Measurements from ENCODE around the gene ZMIZ1.
A peak's percentile ranks its signal among the peaks of the same experiment; 100 is the strongest.

The ZMIZ1 gene

GRCh38 chr10:79068562-79069324, at the start of gene ZMIZ1:
ZMIZ1 (plus strand) TSS chr10:79068966; CDS start chr10:79201633, 132,667 bp downstream.
- peak; percentile 78 for DNase-seq

- DNase-seq = no peak
Measured at GRCh38 chr10:79019441-79020014, 49.2 kb upstream of the ZMIZ1 start.

- no peak for DNase-seq
Measured at GRCh38 chr10:79020015-79020491, 48.7 kb upstream of the ZMIZ1 start.

GRCh38 chr10:79020605-79021004, 48.2 kb upstream of the ZMIZ1 start:
- DNase-seq = no peak

- DNase-seq = no peak
Measured at GRCh38 chr10:79021331-79021907, 47.3 kb upstream of the ZMIZ1 start.

- no peak for DNase-seq
Measured at GRCh38 chr10:79021948-79022499, 46.7 kb upstream of the ZMIZ1 start.

GRCh38 chr10:79022565-79023230, 46.1 kb upstream of the ZMIZ1 start:
- no peak for DNase-seq

- DNase-seq = no peak
Measured at GRCh38 chr10:79023240-79024162, 45.3 kb upstream of the ZMIZ1 start.

- DNase-seq = no peak
Measured at GRCh38 chr10:79024296-79024695, 44.5 kb upstream of the ZMIZ1 start.

- DNase-seq = no peak
Measured at GRCh38 chr10:79024720-79025198, 44.0 kb upstream of the ZMIZ1 start.

- peak; percentile 47 for DNase-seq
Measured at GRCh38 chr10:79025199-79025832, 43.5 kb upstream of the ZMIZ1 start.

- DNase-seq = no peak
Measured at GRCh38 chr10:79026341-79026761, 42.4 kb upstream of the ZMIZ1 start.

- no peak for DNase-seq
Measured at GRCh38 chr10:79026806-79027146, 42.0 kb upstream of the ZMIZ1 start.

GRCh38 chr10:79027147-79028055, 41.4 kb upstream of the ZMIZ1 start:
- DNase-seq = peak; percentile 56

GRCh38 chr10:79028056-79028430, 40.7 kb upstream of the ZMIZ1 start:
- DNase-seq = no peak

- no peak for DNase-seq
Measured at GRCh38 chr10:79028451-79029010, 40.2 kb upstream of the ZMIZ1 start.

- DNase-seq = no peak
Measured at GRCh38 chr10:79029478-79030390, 39.0 kb upstream of the ZMIZ1 start.

GRCh38 chr10:79030705-79031104, 38.1 kb upstream of the ZMIZ1 start:
- no peak for DNase-seq

GRCh38 chr10:79031723-79032122, 37.0 kb upstream of the ZMIZ1 start:
- no peak for DNase-seq

Data from CD4-positive, alpha-beta T cell treated with Interferon gamma for 1 hour (primary cell).